DOHH2 (cell line): Measurements from ENCODE around the gene PCYT1B.

Experiments used
- CTCF ChIP-seq: fragments of 200-600 bp; sonication (generic); IDR thresholded peaks from one replicate; pipeline ENCODE4 v1.5.1; 2014; ENCODE audit warnings: antibody characterized with exemption, mild to moderate bottlenecking, low read depth, low read length; ENCODE audit not compliant: poor library complexity, severe bottlenecking
- EZH2phosphoT487 ChIP-seq: fragments of 200-600 bp; sonication (generic); IDR thresholded peaks from 2 replicates; pipeline ENCODE4 v1.6.1; 2017; ENCODE audit warnings: borderline replicate concordance, mild to moderate bottlenecking, antibody characterized with exemption, low read length, moderate library complexity, mixed read lengths

GRCh38 chrX:24662352-24662751 is 15.2 kb upstream of the PCYT1B start:
- no peak for TF ChIP-seq CTCF
- no peak for TF ChIP-seq EZH2phosphoT487
